PC-9 (cell line): ENCODE results near the gene TPRG1. TPM values are rescaled to one million over a fixed set of nuclear protein-coding genes. Genes with fewer than 3 reads are reported as not detected.

ENCODE experiments used
- BruUV-seq: library from RNA; stranded (reverse); fragments of 400-500 nt; replicated peaks from 2 replicates; lab custom pipeline; 2021; lab: Mats Ljungman, UMichigan
- CTCF ChIA-PET: fragments of 300-600 bp; sonication (Branson Sonifier 250); formaldehyde crosslinking; loops from one replicate; lab custom pipeline; 2022; ENCODE audit warnings: antibody characterized with exemption; lab: Charles Lee
- POLR2A ChIA-PET: fragments of 300-600 bp; sonication (Branson Sonifier 250); formaldehyde crosslinking; loops from one replicate; lab custom pipeline; 2022; ENCODE audit warnings: antibody characterized with exemption; ENCODE audit not compliant: unreplicated experiment; lab: Charles Lee
- DNase-seq, 2 experiments: peaks; one replicate each; pipeline versions ENCODE4 v3.0.0 to v3.0.0-alpha.2; 2015 to 2022; ENCODE audit warnings: mixed read lengths in 1 of 2
- H2AFZ ChIP-seq: fragments of 200-600 bp; sonication (generic); 2 replicates; pipeline ENCODE4 v1.8.1; 2017; ENCODE audit warnings: antibody characterized with exemption
- H3F3A ChIP-seq: fragments of 200-600 bp; sonication (generic); 2 replicates; pipeline ENCODE4 v1.8.1; 2017; ENCODE audit warnings: antibody characterized with exemption, mild to moderate bottlenecking, low read depth; ENCODE audit not compliant: insufficient read depth
- H3K27ac ChIP-seq: fragments of 200-600 bp; sonication (generic); 2 replicates; pipeline ENCODE4 v1.6.1; 2016; ENCODE audit warnings: mixed run types
- H3K27me3 ChIP-seq: fragments of 200-600 bp; sonication (generic); 2 replicates; pipeline ENCODE4 v1.6.1; 2016; ENCODE audit warnings: low read depth, mixed run types; ENCODE audit not compliant: insufficient read depth
- H3K36me3 ChIP-seq: fragments of 200-600 bp; sonication (generic); 2 replicates; pipeline ENCODE4 v1.6.1; 2016; ENCODE audit warnings: low read depth, mixed run types
- H3K4me1 ChIP-seq: fragments of 200-600 bp; sonication (generic); replicated peaks from 2 replicates; pipeline ENCODE4 v1.6.1; 2016; ENCODE audit warnings: mixed run types; ENCODE audit not compliant: insufficient read depth
- H3K4me2 ChIP-seq: fragments of 200-600 bp; sonication (generic); 2 replicates; pipeline ENCODE4 v1.6.1; 2017; ENCODE audit warnings: mixed run types
- H3K4me3 ChIP-seq: fragments of 200-600 bp; sonication (generic); 2 replicates; pipeline ENCODE4 v1.6.1; 2016; ENCODE audit warnings: mixed run types
- H3K79me2 ChIP-seq: fragments of 200-600 bp; sonication (generic); 2 replicates; pipeline ENCODE4 v1.6.1; 2017; ENCODE audit warnings: low read depth, mixed run types
- H3K9me2 ChIP-seq: fragments of 200-600 bp; sonication (generic); 2 replicates; pipeline ENCODE4 v1.8.1; 2017; ENCODE audit warnings: mild to moderate bottlenecking; ENCODE audit not compliant: insufficient read depth
- H3K9me3 ChIP-seq: fragments of 200-600 bp; sonication (generic); 2 replicates; pipeline ENCODE4 v1.8.1; 2016; ENCODE audit warnings: low read depth; ENCODE audit not compliant: insufficient read depth
- H4K20me1 ChIP-seq: fragments of 200-600 bp; sonication (generic); 2 replicates; pipeline ENCODE4 v1.8.1; 2017; ENCODE audit not compliant: insufficient read depth
- EZH2 ChIP-seq: fragments of 200-600 bp; sonication (generic); IDR thresholded peaks from 2 replicates; pipeline ENCODE4 v1.8.0; 2017; ENCODE audit warnings: antibody characterized with exemption, low read depth
- intact Hi-C: fragments of 100-400 bp; cut with micrococcal nuclease; formaldehyde crosslinking; loops from one replicate; pipeline ENCODE4 v1.10.0; 2022; ENCODE audit not compliant: unreplicated experiment
- total RNA-seq: library from RNA; stranded (reverse); gene quantifications from 2 replicates; pipeline ENCODE4 v1.2.3, GENCODE V29; 2021
- TF ChIP-seq, protein P1 (sequence below): fragments of 200-600 bp; sonication (generic); conservative IDR thresholded peaks from 2 replicates; pipeline ENCODE4 v1.6.1; 2017; ENCODE audit warnings: mixed run types, antibody characterized with exemption, mild to moderate bottlenecking, moderate library complexity

TPRG1 gene
- total RNA-seq, 1 experiment from 2014 or later: 1.9 TPM

DNA sequence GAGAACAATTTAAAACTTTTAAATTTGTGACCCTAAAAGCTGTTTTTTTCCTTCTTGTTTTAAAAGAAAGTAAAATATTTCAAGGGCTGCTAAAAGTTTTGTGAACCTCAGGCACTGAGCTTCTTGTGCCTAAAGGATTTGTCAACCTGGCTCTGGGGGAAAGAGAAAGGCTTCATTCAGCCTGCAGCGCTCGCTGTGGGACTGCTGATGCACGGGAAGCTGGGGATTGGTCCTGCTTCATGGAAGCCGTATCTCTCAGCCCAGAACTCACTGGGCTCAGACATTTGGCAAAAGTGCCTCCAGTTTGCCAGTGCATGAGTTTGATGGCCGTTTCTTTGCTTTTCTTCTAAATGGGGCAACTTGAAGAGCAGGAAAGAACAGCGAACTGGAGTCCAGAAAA is 30.8 kb downstream of the TPRG1 start:
- no peaks in the 10 kb centered on the region for H3K4me1 ChIP-seq
- DNase-seq: no peak
- H3K27me3 ChIP-seq: no peaks in the 10 kb centered on the region
- H3K36me3 ChIP-seq: no peaks in the 10 kb centered on the region
- intact Hi-C loops: no loop called here
- no peak overlapping the region for H3K4me3 ChIP-seq
- no peaks in the 10 kb centered on the region for H3F3A ChIP-seq
- BruUV-seq: no TSS peak
- no peaks in the 10 kb centered on the region for H3K79me2 ChIP-seq
- H3K9me3 ChIP-seq: no peaks in the 10 kb centered on the region
- no peaks in the 10 kb centered on the region for H3K9me2 ChIP-seq
- H3K27ac ChIP-seq: no peak overlapping the region
- H3K4me2 ChIP-seq: no peak overlapping the region
- H4K20me1 ChIP-seq: no peaks in the 10 kb centered on the region
- TF ChIP-seq EZH2: no peak
- TF ChIP-seq, protein P1, sequence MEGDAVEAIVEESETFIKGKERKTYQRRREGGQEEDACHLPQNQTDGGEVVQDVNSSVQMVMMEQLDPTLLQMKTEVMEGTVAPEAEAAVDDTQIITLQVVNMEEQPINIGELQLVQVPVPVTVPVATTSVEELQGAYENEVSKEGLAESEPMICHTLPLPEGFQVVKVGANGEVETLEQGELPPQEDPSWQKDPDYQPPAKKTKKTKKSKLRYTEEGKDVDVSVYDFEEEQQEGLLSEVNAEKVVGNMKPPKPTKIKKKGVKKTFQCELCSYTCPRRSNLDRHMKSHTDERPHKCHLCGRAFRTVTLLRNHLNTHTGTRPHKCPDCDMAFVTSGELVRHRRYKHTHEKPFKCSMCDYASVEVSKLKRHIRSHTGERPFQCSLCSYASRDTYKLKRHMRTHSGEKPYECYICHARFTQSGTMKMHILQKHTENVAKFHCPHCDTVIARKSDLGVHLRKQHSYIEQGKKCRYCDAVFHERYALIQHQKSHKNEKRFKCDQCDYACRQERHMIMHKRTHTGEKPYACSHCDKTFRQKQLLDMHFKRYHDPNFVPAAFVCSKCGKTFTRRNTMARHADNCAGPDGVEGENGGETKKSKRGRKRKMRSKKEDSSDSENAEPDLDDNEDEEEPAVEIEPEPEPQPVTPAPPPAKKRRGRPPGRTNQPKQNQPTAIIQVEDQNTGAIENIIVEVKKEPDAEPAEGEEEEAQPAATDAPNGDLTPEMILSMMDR: no peak
- POLR2A ChIA-PET: no interaction called here
- CTCF ChIA-PET: interaction anchor here (0.5 kb wide), 2 partner anchors 522 to 1222 kb away, joined by 3 to 7 read pairs; no protein-coding TSS in a partner anchor
- 0 out of 2 replicates have a peak overlapping the region, but pooled peaks have one; percentile 2 for H2AFZ ChIP-seq

DNA sequence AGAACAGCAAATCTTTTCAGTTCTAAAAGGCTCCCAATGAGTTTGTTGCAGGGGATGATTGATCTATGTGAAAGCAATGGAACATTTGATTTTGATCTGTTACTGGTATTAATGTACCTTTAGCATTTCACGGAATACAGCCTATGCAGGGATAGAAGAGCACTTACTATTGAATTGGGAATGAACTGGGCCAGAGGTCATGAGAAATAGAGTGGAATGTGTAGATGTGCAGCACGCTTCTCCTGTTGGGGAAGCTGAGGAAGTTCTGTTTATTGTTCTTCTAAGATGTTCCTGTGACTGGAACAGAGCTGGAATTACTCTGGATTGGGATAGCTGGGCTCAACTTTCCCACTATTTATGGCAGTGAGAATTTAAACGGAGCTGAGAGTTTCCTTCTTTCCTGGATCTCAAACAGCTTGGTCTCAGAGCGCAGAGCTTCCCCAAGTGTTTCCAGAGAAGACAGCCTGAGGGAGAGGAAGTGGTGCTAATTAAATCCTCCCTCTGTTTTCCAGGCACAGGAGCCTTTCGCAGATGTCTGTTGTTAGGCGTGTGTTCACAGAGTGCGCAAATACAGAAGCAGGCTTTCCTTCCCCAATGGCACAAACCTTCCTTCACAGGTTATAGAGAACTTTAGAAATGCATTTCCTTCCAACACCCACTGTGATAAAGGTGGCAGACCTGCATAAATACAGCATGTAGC is 32.5 kb downstream of the TPRG1 start:
- Histone ChIP-seq H2AFZ (no peak overlapping the region), H4K20me1 (no peaks in the 10 kb centered on the region), H3K27me3 (no peaks in the 10 kb centered on the region), H3K9me2 (no peaks in the 10 kb centered on the region), H3K27ac (no peak overlapping the region), H3F3A (no peaks in the 10 kb centered on the region), H3K36me3 (no peaks in the 10 kb centered on the region), H3K4me3 (no peak overlapping the region), H3K4me1 (no peaks in the 10 kb centered on the region), H3K79me2 (no peaks in the 10 kb centered on the region), H3K4me2 (no peak overlapping the region), H3K9me3 (no peaks in the 10 kb centered on the region)
- intact Hi-C loops: no loop called here
- CTCF ChIA-PET: no interaction called here
- TF ChIP-seq, protein P1: no peak
- no peak for TF ChIP-seq EZH2
- no peak for DNase-seq
- POLR2A ChIA-PET: interaction anchor here (0.6 kb wide), 1 partner anchor 224 kb away, joined by 3 read pairs; no protein-coding TSS in a partner anchor
- no TSS peak for BruUV-seq

DNA sequence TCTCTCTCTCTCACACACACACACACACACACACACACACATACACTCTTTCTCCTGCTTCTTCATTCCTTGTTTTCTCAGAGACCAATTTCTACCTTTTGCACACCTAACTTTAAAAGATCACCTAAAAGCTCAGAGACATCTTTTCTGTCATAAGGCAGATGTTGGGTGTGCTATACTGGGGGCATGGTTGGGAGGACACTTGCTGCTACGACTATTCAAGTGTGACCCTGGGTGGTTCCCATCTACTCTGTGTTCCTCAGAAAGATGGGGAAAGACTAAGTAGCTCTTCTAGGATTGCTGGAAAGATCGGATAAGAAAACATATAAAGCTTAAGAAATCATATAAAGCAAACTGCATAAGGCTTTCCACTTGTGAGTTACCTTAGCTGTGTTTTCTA is 33.2 kb downstream of the TPRG1 start:
- Histone ChIP-seq H3K36me3 (no peaks in the 10 kb centered on the region), H3K9me2 (no peaks in the 10 kb centered on the region), H3F3A (no peaks in the 10 kb centered on the region), H4K20me1 (no peaks in the 10 kb centered on the region), H3K4me2 (no peak overlapping the region), H3K4me1 (no peaks in the 10 kb centered on the region), H2AFZ (no peak overlapping the region), H3K4me3 (no peak overlapping the region), H3K79me2 (no peaks in the 10 kb centered on the region), H3K27me3 (no peaks in the 10 kb centered on the region), H3K9me3 (no peaks in the 10 kb centered on the region), H3K27ac (no peak overlapping the region)
- CTCF ChIA-PET: no interaction called here
- DNase-seq: no peak
- no TSS peak for BruUV-seq
- TF ChIP-seq, protein P1: no peak
- TF ChIP-seq EZH2: no peak
- POLR2A ChIA-PET: interaction anchor here (0.6 kb wide), 2 partner anchors 117 to 223 kb away, joined by 3 to 5 read pairs; no protein-coding TSS in a partner anchor
- intact Hi-C loops: no loop called here
